GM08714 (cell line): Measurements from ENCODE around the gene LRRC9.

Experiments
- H3K4me3 ChIP-seq: fragments of 200-500 bp; sonication (Bioruptor generic); 2 replicates; pipeline ENCODE4 v1.5.1; 2014; ENCODE audit warnings: mild to moderate bottlenecking, low read length, inconsistent platforms
- ZNF274 ChIP-seq: IDR thresholded peaks from 2 replicates; pipeline ENCODE4 v1.6.1; 2012; ENCODE audit warnings: mild to moderate bottlenecking, low read depth, low read length

Gene LRRC9

GRCh38 chr14:60101786-60102185, 181.8 kb downstream of the LRRC9 start:
- no peak for TF ChIP-seq ZNF274
- no peak overlapping the region for H3K4me3 ChIP-seq

DNA sequence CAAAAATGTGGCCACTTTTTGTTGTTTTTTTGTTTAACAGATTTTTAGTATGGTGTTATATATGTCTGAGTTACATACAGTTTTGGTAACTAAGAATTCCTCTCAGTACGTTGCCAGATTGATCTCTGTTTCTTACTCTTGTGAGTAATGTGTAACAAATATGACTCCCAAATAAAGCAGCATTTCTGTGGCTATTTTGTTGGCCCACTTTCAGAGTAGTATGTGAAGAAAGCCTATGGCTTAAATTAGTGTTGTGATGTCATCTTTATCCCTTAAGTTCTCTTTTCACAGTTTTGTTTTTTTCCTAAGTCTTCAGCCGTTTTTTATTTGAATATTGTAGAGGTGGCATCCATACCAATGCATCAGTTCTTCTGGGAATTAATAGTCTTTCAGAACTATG, 182.4 kb downstream of the LRRC9 start:
- no peak overlapping the region for H3K4me3 ChIP-seq

DNA sequence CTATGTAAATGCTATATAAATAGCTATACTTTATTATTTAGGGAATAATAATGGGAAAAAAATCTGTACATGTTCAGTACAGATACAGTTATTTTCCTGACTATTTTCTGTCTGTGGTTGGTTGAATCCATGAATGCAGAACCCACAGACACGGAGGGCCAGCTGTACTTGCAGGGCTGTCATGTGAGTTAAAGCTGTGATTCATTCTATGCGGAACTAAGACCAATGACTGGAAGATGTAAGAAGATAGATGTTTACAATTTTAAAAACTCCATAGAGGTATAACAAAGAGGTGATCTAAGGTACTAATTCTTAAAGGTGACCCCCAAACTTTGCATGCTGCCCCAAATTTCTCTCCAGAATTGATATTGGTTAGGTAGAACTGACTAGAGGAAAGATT, 186.4 kb downstream of the LRRC9 start:
- H3K4me3 ChIP-seq: no peak overlapping the region
- TF ChIP-seq ZNF274: no peak

More for the DNA sequence above, 182.4 kb downstream of the LRRC9 start:
- no peak for TF ChIP-seq ZNF274

DNA sequence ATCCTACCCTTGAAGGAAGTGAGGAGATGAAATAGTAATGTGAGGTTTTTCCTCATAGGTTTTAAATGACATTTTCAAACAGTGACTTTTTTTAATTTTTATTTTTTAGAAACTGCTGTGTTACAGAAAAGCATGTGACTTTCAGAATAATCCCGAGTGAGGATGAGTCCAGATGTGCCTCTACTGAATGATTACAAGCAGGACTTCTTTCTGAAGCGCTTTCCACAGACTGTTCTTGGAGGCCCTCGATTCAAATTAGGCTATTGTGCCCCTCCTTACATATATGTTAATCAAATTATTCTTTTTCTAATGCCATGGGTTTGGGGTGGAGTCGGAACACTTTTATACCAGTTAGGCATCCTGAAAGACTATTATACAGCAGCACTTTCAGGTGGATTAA, 187.5 kb downstream of the LRRC9 start:
- no peak overlapping the region for H3K4me3 ChIP-seq
- no peak for TF ChIP-seq ZNF274

DNA sequence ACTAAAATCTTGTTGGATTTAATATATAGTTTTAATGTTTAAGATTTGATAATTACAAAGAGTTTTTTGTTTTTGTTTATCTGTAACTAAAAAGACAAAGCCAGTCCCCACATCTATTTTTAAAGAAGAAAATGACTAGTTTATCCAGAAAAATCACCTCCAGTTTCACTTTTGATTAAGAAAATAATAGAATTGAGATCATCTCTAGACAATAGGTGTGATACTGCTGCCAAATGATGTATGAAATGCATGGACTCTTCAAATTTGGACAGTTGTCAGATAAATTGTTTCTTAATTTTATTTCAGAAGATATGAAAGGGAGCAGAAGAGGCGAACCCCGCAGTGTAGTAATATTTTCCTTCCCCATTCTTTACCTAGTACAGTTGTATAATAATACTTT, 191.8 kb downstream of the LRRC9 start:
- no peak for TF ChIP-seq ZNF274
- no peak overlapping the region for H3K4me3 ChIP-seq
